ENCODE measurements around the gene CACNA1B.

- TF ChIP-seq CTCF (conservative IDR thresholded peaks at IDR 0.05 in 1 of 2, IDR thresholded peaks at IDR 0.05 in 1 of 2; ENCODE audit: low read depth in 1 of 2, low read length in 2 of 2) = no peak
- no peak for TF ChIP-seq EZH2 (IDR thresholded peaks at IDR 0.05; ENCODE audit: low read length, missing control alignments)
Observed at GRCh38 chr9:137827908-137828526, 49.6 kb upstream of the CACNA1B start.

Measured in fibroblast of lung (primary cell).